Thyroid gland (tissue), 4 donors: ENCODE results near the gene RHBDF1.
A peak's percentile ranks its signal among the peaks of the same experiment; 100 is the strongest.

Experiments used
- CTCF ChIP-seq, 6 experiments: fragments of 200-600 bp in 3 of 6; fragments of 450-650 bp in 3 of 6; sonication (generic) in 3 of 6; IDR thresholded peaks; one replicate each; pipeline ENCODE4 v1.5.1; 2016 to 2019; ENCODE audit warnings: antibody characterized with exemption in 6 of 6, mild to moderate bottlenecking in 2 of 6, inconsistent platforms in 1 of 6, moderate library complexity in 1 of 6
- POLR2A ChIP-seq, 2 donors: fragments of 450-650 bp; IDR thresholded peaks; one replicate each; pipeline ENCODE4 v1.6.1; 2017; ENCODE audit warnings: antibody characterized with exemption in 2 of 2, mild to moderate bottlenecking in 2 of 2, moderate library complexity in 1 of 2

- TF ChIP-seq CTCF (IDR thresholded peaks at IDR 0.05) (no peak), POLR2A (IDR thresholded peaks at IDR 0.05) (peak; percentile 32 to 88)
Measured at GRCh38 chr16:77807-78443, 5.5 kb upstream of the RHBDF1 start, which contains the start of gene MPG.
